ENCODE measurements around the gene MSI2. TPM values are rescaled to one million over a fixed set of nuclear protein-coding genes. Genes with fewer than 3 reads are reported as not detected.

MSI2 gene
- total and polyA plus RNA-seq, 2 donors = 25.3 to 52.5 TPM

GRCh38 chr17:57705921-57706695 is 449.8 kb downstream of the MSI2 start:
- no peak overlapping the region for H3K27ac ChIP-seq (ENCODE audit: low read depth in 1 of 2, low read length in 1 of 2)
- 83% methylated on average over 12 of the region's 12 CpGs for WGBS
- no peak overlapping the region for H3K4me3 ChIP-seq (ENCODE audit: low read length in 2 of 2)
- DNase-seq (ENCODE audit: low read depth in 6 of 9, low spot score in 9 of 9) = no peak
- H3K27me3 ChIP-seq (ENCODE audit: control insufficient read depth in 2 of 2, insufficient read depth in 1 of 2, low read length in 1 of 2) = no peaks in the 10 kb centered on the region
- no peaks in the 10 kb centered on the region for H3K36me3 ChIP-seq (ENCODE audit: control insufficient read depth in 2 of 2, insufficient read depth in 2 of 2, low read length in 1 of 2)
- H3K4me1 ChIP-seq (ENCODE audit: control insufficient read depth in 2 of 2, insufficient read depth in 2 of 2, low read length in 2 of 2) = peaks cover 2% of the 10 kb centered on the region in 2 donors
- no peaks in the 10 kb centered on the region for H3K9me3 ChIP-seq (ENCODE audit: control insufficient read depth in 2 of 2, insufficient read depth in 1 of 2, low read length in 1 of 2)

DNA sequence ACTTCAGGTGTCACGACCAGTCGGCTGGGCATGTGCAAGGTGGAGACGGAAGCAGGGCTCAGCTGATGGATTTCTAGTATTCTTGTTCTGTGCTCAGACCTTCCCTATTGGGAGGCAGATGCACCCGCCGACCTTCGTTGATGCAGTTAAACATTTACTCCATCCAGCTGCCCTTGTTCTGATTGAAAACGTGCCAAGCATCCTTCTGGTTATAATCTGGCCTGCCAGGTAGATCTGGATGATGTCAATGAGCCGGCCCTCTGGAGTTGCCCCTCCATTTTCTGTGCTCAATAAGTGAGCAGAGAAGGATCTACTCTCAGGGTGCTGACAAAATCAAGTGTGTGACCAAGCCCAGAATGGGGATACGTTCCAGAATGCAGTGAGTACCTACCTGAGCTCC is 450.4 kb downstream of the MSI2 start:
- no peak overlapping the region for H3K4me3 ChIP-seq (ENCODE audit: low read length in 2 of 2)
- H3K27ac ChIP-seq (ENCODE audit: low read depth in 1 of 2, low read length in 1 of 2) = no peak overlapping the region
- no peaks in the 10 kb centered on the region for H3K36me3 ChIP-seq (ENCODE audit: control insufficient read depth in 2 of 2, insufficient read depth in 2 of 2, low read length in 1 of 2)
- H3K27me3 ChIP-seq (ENCODE audit: control insufficient read depth in 2 of 2, insufficient read depth in 1 of 2, low read length in 1 of 2) = no peaks in the 10 kb centered on the region
- DNase-seq (ENCODE audit: low read depth in 6 of 9, low spot score in 9 of 9) = no peak
- H3K9me3 ChIP-seq (ENCODE audit: control insufficient read depth in 2 of 2, insufficient read depth in 1 of 2, low read length in 1 of 2) = no peaks in the 10 kb centered on the region
- H3K4me1 ChIP-seq (ENCODE audit: control insufficient read depth in 2 of 2, insufficient read depth in 2 of 2, low read length in 2 of 2) = peaks cover 2% of the 10 kb centered on the region in 2 donors
- 91% methylated on average over 9 of the region's 9 CpGs for WGBS

DNA sequence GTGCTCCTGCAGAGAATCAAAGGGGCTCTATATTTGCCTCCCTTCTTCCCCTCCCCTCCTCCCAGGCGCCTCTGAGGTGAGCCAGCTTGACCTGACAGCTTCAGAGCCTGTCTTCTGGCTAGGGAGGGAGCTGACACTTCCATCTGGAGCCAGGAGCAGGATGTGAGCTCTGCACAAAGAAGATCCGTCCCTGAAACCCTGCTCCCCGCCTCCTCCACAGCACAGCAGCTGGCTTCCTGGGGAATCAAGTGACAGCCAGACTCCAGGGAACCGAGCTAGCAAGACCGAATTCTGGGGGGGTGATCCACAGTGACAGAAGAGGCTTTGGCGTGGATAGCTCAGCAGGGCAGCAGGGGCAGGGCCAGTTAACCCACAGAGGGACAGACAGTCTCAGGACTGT is 451.6 kb downstream of the MSI2 start:
- H3K9me3 ChIP-seq (ENCODE audit: control insufficient read depth in 2 of 2, insufficient read depth in 1 of 2, low read length in 1 of 2) = no peaks in the 10 kb centered on the region
- 92% methylated on average over 6 of the region's 6 CpGs for WGBS
- no peak overlapping the region for H3K27ac ChIP-seq (ENCODE audit: low read depth in 1 of 2, low read length in 1 of 2)
- DNase-seq (ENCODE audit: low read depth in 6 of 9, low spot score in 9 of 9) = no peak
- H3K36me3 ChIP-seq (ENCODE audit: control insufficient read depth in 2 of 2, insufficient read depth in 2 of 2, low read length in 1 of 2) = no peaks in the 10 kb centered on the region
- peaks cover 2% of the 10 kb centered on the region in 2 donors for H3K4me1 ChIP-seq (ENCODE audit: control insufficient read depth in 2 of 2, insufficient read depth in 2 of 2, low read length in 2 of 2)
- H3K27me3 ChIP-seq (ENCODE audit: control insufficient read depth in 2 of 2, insufficient read depth in 1 of 2, low read length in 1 of 2) = no peaks in the 10 kb centered on the region
- no peak overlapping the region for H3K4me3 ChIP-seq (ENCODE audit: low read length in 2 of 2)

- Histone ChIP-seq H3K9me3 (ENCODE audit: control insufficient read depth in 2 of 2, insufficient read depth in 1 of 2, low read length in 1 of 2) (no peaks in the 10 kb centered on the region), H3K27me3 (ENCODE audit: control insufficient read depth in 2 of 2, insufficient read depth in 1 of 2, low read length in 1 of 2) (peaks cover 0 to 2% of the 10 kb centered on the region in 2 donors), H3K36me3 (ENCODE audit: control insufficient read depth in 2 of 2, insufficient read depth in 2 of 2, low read length in 1 of 2) (no peaks in the 10 kb centered on the region), H3K4me3 (ENCODE audit: low read length in 2 of 2) (no peak overlapping the region), H3K27ac (ENCODE audit: low read depth in 1 of 2, low read length in 1 of 2) (no peak overlapping the region), H3K4me1 (ENCODE audit: control insufficient read depth in 2 of 2, insufficient read depth in 2 of 2, low read length in 2 of 2) (peaks cover 2% of the 10 kb centered on the region in 2 donors)
- DNase-seq (ENCODE audit: low read depth in 6 of 9, low spot score in 9 of 9) = no peak
- WGBS = 76% methylated on average over 2 of the region's 2 CpGs
These were observed 452.1 kb downstream of the MSI2 start for GRCh38 chr17:57708410-57708809.

GRCh38 chr17:57713140-57713539 is 456.8 kb downstream of the MSI2 start:
- 97% methylated on average over 7 of the region's 7 CpGs for WGBS
- no peak overlapping the region for H3K4me3 ChIP-seq (ENCODE audit: low read length in 2 of 2)
- no peak for DNase-seq (ENCODE audit: low read depth in 6 of 9, low spot score in 9 of 9)
- peaks cover 0 to 2% of the 10 kb centered on the region in 2 donors for H3K4me1 ChIP-seq (ENCODE audit: control insufficient read depth in 2 of 2, insufficient read depth in 2 of 2, low read length in 2 of 2)
- peaks cover 0 to 11% of the 10 kb centered on the region in 2 donors for H3K27me3 ChIP-seq (ENCODE audit: control insufficient read depth in 2 of 2, insufficient read depth in 1 of 2, low read length in 1 of 2)
- H3K36me3 ChIP-seq (ENCODE audit: control insufficient read depth in 2 of 2, insufficient read depth in 2 of 2, low read length in 1 of 2) = no peaks in the 10 kb centered on the region
- no peaks in the 10 kb centered on the region for H3K9me3 ChIP-seq (ENCODE audit: control insufficient read depth in 2 of 2, insufficient read depth in 1 of 2, low read length in 1 of 2)
- H3K27ac ChIP-seq (ENCODE audit: low read depth in 1 of 2, low read length in 1 of 2) = no peak overlapping the region

DNA sequence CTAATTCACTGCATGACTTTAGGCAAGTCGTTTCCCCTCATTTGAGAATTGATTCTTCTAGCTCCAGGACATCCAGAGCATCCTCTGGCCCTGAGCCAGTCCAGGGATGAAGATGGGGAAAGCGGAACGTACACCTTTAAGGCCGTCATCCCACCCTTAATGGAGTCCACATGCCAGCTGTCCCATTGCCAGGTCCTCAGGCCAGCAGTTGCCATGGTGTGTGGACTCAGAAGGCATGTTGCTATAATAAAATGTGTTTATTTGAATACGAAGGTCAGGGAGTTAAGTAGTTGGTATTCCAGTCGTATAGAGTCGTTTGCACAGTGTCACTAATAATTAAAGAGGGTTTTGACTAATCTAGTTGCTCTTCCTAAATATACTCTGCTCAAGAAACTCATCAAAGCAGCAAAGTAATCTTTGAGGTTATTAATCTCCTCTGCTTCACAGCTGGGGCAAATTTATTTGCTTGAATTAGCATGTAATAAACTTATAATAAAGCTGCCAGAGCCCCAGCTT is 458.4 kb downstream of the MSI2 start:
- Histone ChIP-seq H3K4me3 (ENCODE audit: low read length in 2 of 2) (no peak overlapping the region), H3K27me3 (ENCODE audit: control insufficient read depth in 2 of 2, insufficient read depth in 1 of 2, low read length in 1 of 2) (peaks cover 0 to 11% of the 10 kb centered on the region in 2 donors)
- 86% methylated on average over 7 of the region's 7 CpGs for WGBS

GRCh38 chr17:57715981-57716380 is 459.7 kb downstream of the MSI2 start:
- H3K4me3 ChIP-seq (ENCODE audit: low read length in 2 of 2) = no peak overlapping the region
- no peak for DNase-seq (ENCODE audit: low read depth in 6 of 9, low spot score in 9 of 9)
- 97% methylated on average over 1 of the region's 1 CpG for WGBS
- H3K27ac ChIP-seq (ENCODE audit: low read depth in 1 of 2, low read length in 1 of 2) = no peak overlapping the region
- no peaks in the 10 kb centered on the region for H3K36me3 ChIP-seq (ENCODE audit: control insufficient read depth in 2 of 2, insufficient read depth in 2 of 2, low read length in 1 of 2)
- no peaks in the 10 kb centered on the region for H3K4me1 ChIP-seq (ENCODE audit: control insufficient read depth in 2 of 2, insufficient read depth in 2 of 2, low read length in 2 of 2)
- H3K27me3 ChIP-seq (ENCODE audit: control insufficient read depth in 2 of 2, insufficient read depth in 1 of 2, low read length in 1 of 2) = peaks cover 0 to 11% of the 10 kb centered on the region in 2 donors
- H3K9me3 ChIP-seq (ENCODE audit: control insufficient read depth in 2 of 2, insufficient read depth in 1 of 2, low read length in 1 of 2) = no peaks in the 10 kb centered on the region

More for the DNA sequence above, 458.4 kb downstream of the MSI2 start:
- DNase-seq (ENCODE audit: low read depth in 6 of 9, low spot score in 9 of 9) = no peak
- no peaks in the 10 kb centered on the region for H3K9me3 ChIP-seq (ENCODE audit: control insufficient read depth in 2 of 2, insufficient read depth in 1 of 2, low read length in 1 of 2)
- H3K4me1 ChIP-seq (ENCODE audit: control insufficient read depth in 2 of 2, insufficient read depth in 2 of 2, low read length in 2 of 2) = no peaks in the 10 kb centered on the region
- no peak overlapping the region for H3K27ac ChIP-seq (ENCODE audit: low read depth in 1 of 2, low read length in 1 of 2)
- no peaks in the 10 kb centered on the region for H3K36me3 ChIP-seq (ENCODE audit: control insufficient read depth in 2 of 2, insufficient read depth in 2 of 2, low read length in 1 of 2)

DNA sequence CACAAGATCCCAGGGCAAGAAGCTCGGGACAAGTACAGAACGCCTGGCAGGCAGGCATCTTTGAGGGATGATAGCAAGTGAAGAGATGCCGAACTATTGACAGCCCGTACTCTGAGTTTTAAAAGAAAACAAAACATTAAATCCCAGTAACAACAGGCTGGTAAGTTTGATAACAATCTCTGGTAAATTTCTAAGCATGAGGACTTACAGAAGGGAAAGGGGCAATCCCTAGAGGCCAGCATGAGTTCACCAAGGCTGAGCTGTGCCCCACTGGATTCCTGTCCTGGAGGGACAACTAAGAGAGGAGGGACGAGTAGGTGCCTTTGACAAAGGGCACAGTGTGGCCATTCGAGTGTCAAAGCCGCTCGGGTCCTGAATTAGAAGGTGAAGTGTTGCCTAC is 462.6 kb downstream of the MSI2 start:
- 94% methylated on average over 8 of the region's 8 CpGs for WGBS

DNA sequence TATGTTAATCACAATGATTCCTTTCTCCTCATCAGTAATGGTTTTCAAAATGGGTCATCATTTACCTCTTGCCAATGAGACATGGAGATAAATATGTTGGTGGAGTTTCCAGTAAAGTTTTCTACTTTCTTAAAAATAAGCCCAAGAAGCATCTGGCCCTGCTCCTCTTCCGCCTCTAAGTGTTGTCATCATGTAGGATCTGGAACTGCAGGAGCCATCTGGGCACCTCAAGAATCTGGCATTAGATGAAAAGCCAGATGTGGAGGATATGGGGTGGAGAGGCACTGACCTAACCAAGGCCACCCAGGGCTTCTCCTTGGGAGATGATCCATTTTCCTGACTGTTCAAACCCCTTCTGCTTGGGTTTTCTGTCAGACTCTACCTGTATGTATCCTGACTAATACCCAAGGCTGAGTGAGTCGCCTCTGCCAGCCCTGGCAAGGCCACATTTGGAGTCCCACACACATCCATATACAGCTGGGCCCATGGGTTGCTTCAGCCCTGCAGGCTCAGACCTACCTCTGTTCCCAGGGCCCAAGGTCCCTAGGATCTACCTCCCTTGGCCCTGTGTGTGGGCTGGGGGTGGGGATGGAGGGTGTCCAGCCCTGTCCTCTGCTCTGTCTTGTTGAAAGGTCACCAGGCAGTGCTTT is 464.2 kb downstream of the MSI2 start:
- 96% methylated on average over 2 of the region's 2 CpGs for WGBS
- peaks cover 0 to 5% of the 10 kb centered on the region in 2 donors for H3K4me1 ChIP-seq (ENCODE audit: control insufficient read depth in 2 of 2, insufficient read depth in 2 of 2, low read length in 2 of 2)
- no peak for DNase-seq (ENCODE audit: low read depth in 6 of 9, low spot score in 9 of 9)
- H3K27me3 ChIP-seq (ENCODE audit: control insufficient read depth in 2 of 2, insufficient read depth in 1 of 2, low read length in 1 of 2) = peaks cover 0 to 3% of the 10 kb centered on the region in 2 donors
- no peak overlapping the region for H3K27ac ChIP-seq (ENCODE audit: low read depth in 1 of 2, low read length in 1 of 2)
- no peaks in the 10 kb centered on the region for H3K36me3 ChIP-seq (ENCODE audit: control insufficient read depth in 2 of 2, insufficient read depth in 2 of 2, low read length in 1 of 2)
- H3K9me3 ChIP-seq (ENCODE audit: control insufficient read depth in 2 of 2, insufficient read depth in 1 of 2, low read length in 1 of 2) = peaks cover 0 to 3% of the 10 kb centered on the region in 2 donors
- H3K4me3 ChIP-seq (ENCODE audit: low read length in 2 of 2) = no peak overlapping the region

More for the DNA sequence above, 462.6 kb downstream of the MSI2 start:
- peaks cover 0 to 2% of the 10 kb centered on the region in 2 donors for H3K4me1 ChIP-seq (ENCODE audit: control insufficient read depth in 2 of 2, insufficient read depth in 2 of 2, low read length in 2 of 2)
- DNase-seq (ENCODE audit: low read depth in 6 of 9, low spot score in 9 of 9) = no peak
- H3K9me3 ChIP-seq (ENCODE audit: control insufficient read depth in 2 of 2, insufficient read depth in 1 of 2, low read length in 1 of 2) = no peaks in the 10 kb centered on the region
- no peaks in the 10 kb centered on the region for H3K36me3 ChIP-seq (ENCODE audit: control insufficient read depth in 2 of 2, insufficient read depth in 2 of 2, low read length in 1 of 2)
- H3K4me3 ChIP-seq (ENCODE audit: low read length in 2 of 2) = no peak overlapping the region
- no peak overlapping the region for H3K27ac ChIP-seq (ENCODE audit: low read depth in 1 of 2, low read length in 1 of 2)
- peaks cover 0 to 8% of the 10 kb centered on the region in 2 donors for H3K27me3 ChIP-seq (ENCODE audit: control insufficient read depth in 2 of 2, insufficient read depth in 1 of 2, low read length in 1 of 2)
